Suprapubic skin (tissue), 3 donors: ENCODE data around the gene CTBP2.

Source experiments
- EP300 ChIP-seq: sonication (generic); formaldehyde crosslinking; IDR thresholded peaks from one replicate; pipeline ENCODE4 v1.6.1; 2017; ENCODE audit warnings: antibody characterized with exemption
- TF ChIP-seq, protein P1 (sequence below), 2 donors: fragments of 200-600 bp in 1 of 2; fragments of 450-650 bp in 1 of 2; sonication (generic) in 1 of 2; IDR thresholded peaks; one replicate each; pipeline ENCODE4 v1.5.1; 2016 to 2019; ENCODE audit warnings: antibody characterized with exemption in 2 of 2, mild to moderate bottlenecking in 1 of 2, moderate library complexity in 1 of 2

DNA sequence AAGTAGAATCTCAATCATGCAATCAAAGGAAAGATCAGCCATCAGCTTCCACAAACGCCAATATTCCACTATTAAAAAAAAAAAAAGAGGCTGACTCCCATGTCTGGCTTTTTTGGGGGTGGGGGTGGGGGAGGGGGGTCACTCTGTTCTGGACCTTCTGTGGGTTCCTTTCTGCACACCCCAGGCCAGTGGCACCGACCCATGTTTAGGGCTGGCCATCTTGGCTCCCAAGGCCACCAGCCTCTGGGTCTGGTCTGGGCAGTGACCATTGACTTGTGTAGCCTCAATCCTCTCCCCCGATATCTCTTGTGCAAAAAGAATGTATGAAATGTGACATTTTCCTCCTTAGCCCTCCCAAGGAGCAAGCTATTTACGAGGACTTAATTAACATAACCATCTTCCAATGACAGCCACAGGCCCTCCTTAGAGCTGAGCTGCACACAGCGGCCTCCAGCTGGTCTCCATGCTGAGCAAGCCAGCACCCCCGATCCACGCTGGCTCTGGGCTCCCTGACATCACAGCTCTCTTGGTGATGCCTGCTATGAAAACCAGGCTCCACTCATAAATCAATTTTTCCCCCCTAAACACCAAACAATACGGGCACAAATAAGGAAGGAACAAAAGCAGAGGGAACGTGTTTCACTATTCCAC is 118.4 kb downstream of the CTBP2 start:
- TF ChIP-seq EP300: no peak
- TF ChIP-seq, protein P1, sequence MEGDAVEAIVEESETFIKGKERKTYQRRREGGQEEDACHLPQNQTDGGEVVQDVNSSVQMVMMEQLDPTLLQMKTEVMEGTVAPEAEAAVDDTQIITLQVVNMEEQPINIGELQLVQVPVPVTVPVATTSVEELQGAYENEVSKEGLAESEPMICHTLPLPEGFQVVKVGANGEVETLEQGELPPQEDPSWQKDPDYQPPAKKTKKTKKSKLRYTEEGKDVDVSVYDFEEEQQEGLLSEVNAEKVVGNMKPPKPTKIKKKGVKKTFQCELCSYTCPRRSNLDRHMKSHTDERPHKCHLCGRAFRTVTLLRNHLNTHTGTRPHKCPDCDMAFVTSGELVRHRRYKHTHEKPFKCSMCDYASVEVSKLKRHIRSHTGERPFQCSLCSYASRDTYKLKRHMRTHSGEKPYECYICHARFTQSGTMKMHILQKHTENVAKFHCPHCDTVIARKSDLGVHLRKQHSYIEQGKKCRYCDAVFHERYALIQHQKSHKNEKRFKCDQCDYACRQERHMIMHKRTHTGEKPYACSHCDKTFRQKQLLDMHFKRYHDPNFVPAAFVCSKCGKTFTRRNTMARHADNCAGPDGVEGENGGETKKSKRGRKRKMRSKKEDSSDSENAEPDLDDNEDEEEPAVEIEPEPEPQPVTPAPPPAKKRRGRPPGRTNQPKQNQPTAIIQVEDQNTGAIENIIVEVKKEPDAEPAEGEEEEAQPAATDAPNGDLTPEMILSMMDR (IDR thresholded peaks at IDR 0.05): no peak
